ENCODE measurements around the gene KLF8.

KLF8 gene

DNA sequence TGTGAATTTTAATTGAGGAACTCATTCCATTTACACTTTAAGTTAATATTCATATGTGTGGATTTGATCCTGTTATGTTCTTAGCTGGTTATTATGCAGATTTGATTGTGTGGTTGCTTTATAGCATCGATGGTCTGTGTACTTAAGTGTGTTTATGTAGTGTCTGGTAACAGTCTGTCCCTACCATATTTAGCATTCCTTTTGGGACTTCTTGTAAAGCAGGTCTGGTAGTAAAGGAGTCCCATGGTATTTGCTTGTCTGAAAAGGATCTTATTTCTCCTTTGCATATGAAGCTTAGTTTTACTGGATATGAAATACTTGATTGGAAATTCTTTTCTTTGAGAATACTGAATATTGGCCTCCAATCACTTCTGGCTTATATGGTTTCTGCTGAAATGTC lies 76.6 kb downstream of the KLF8 start (continued):
- TF ChIP-seq, protein P1, sequence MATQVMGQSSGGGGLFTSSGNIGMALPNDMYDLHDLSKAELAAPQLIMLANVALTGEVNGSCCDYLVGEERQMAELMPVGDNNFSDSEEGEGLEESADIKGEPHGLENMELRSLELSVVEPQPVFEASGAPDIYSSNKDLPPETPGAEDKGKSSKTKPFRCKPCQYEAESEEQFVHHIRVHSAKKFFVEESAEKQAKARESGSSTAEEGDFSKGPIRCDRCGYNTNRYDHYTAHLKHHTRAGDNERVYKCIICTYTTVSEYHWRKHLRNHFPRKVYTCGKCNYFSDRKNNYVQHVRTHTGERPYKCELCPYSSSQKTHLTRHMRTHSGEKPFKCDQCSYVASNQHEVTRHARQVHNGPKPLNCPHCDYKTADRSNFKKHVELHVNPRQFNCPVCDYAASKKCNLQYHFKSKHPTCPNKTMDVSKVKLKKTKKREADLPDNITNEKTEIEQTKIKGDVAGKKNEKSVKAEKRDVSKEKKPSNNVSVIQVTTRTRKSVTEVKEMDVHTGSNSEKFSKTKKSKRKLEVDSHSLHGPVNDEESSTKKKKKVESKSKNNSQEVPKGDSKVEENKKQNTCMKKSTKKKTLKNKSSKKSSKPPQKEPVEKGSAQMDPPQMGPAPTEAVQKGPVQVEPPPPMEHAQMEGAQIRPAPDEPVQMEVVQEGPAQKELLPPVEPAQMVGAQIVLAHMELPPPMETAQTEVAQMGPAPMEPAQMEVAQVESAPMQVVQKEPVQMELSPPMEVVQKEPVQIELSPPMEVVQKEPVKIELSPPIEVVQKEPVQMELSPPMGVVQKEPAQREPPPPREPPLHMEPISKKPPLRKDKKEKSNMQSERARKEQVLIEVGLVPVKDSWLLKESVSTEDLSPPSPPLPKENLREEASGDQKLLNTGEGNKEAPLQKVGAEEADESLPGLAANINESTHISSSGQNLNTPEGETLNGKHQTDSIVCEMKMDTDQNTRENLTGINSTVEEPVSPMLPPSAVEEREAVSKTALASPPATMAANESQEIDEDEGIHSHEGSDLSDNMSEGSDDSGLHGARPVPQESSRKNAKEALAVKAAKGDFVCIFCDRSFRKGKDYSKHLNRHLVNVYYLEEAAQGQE (tag by site-specific recombination; IDR thresholded peaks at IDR 0.05): no peak
- TF ChIP-seq ZFP41 (tag by site-specific recombination; IDR thresholded peaks at IDR 0.05; ENCODE audit: borderline replicate concordance) (no peak), ZNF561 (tag by site-specific recombination; IDR thresholded peaks at IDR 0.05; ENCODE audit: borderline replicate concordance) (no peak)

DNA sequence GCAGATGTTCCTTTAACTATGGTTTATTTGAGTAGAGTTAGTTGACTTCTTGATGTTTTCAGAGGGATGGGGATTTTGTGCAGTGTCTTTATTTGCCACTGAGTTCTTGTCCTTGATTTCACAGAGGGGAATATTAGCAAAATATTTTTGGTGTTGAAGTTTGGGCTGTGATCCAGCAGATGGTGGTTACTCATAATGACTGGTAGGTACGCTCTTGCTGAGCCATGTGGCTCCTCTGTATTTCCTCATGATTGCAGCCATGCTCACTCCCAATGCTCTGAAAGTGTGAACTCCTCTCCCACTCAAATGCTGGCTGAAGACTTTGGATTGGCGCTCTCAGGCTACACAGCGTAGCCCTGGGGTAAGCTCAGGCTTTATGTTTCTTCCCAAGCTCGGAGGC lies 77.7 kb downstream of the KLF8 start:
- ChIA-PET POLR2A (no interaction called here), CTCF (interaction anchor here (0.6 kb wide), 1 partner anchor 11 kb away, joined by 4 read pairs; no protein-coding TSS in a partner anchor)
- no peaks in the 10 kb centered on the region for H3K36me3 ChIP-seq (ENCODE audit: control insufficient read depth in 2 of 2, insufficient read depth in 1 of 2, low read length in 2 of 2)
- no peak overlapping the region for H3K4me3 ChIP-seq (ENCODE audit: low read depth, low read length)
- no peak overlapping the region for H3K27ac ChIP-seq (ENCODE audit: extremely low read depth, low read depth, low read length)
- TF ChIP-seq KLF16 (tag by site-specific recombination; IDR thresholded peaks at IDR 0.05) (no peak), ZNF501 (tag by site-specific recombination; IDR thresholded peaks at IDR 0.05) (no peak), ZNF169 (tag by site-specific recombination; IDR thresholded peaks at IDR 0.05) (no peak), ZFP3 (tag by site-specific recombination; IDR thresholded peaks at IDR 0.05; ENCODE audit: low read depth) (no peak), ZNF548 (tag by site-specific recombination; IDR thresholded peaks at IDR 0.05) (no peak), ZBTB20 (tag by site-specific recombination; IDR thresholded peaks at IDR 0.05) (no peak), HOXC10 (CRISPR knock-in tag; IDR thresholded peaks at IDR 0.05) (no peak), ZNF366 (tag by site-specific recombination; conservative IDR thresholded peaks at IDR 0.05) (no peak), ZBTB21 (tag by site-specific recombination; IDR thresholded peaks at IDR 0.05) (no peak), GLI4 (tag by site-specific recombination; IDR thresholded peaks at IDR 0.05) (no peak), ZNF837 (tag by site-specific recombination; IDR thresholded peaks at IDR 0.05) (no peak), ZNF391 (tag by site-specific recombination; IDR thresholded peaks at IDR 0.05; ENCODE audit: borderline replicate concordance, low read depth) (no peak), ZFP41 (tag by site-specific recombination; IDR thresholded peaks at IDR 0.05; ENCODE audit: borderline replicate concordance) (no peak), KLF9 (tag by site-specific recombination; IDR thresholded peaks at IDR 0.05; ENCODE audit: low read depth) (no peak)
- TF ChIP-seq, protein P2, sequence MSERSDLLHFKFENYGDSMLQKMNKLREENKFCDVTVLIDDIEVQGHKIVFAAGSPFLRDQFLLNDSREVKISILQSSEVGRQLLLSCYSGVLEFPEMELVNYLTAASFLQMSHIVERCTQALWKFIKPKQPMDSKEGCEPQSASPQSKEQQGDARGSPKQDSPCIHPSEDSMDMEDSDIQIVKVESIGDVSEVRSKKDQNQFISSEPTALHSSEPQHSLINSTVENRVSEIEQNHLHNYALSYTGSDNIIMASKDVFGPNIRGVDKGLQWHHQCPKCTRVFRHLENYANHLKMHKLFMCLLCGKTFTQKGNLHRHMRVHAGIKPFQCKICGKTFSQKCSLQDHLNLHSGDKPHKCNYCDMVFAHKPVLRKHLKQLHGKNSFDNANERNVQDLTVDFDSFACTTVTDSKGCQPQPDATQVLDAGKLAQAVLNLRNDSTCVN (tag by site-specific recombination; optimal IDR thresholded peaks at IDR 0.05): no peak
- TF ChIP-seq, protein P3, sequence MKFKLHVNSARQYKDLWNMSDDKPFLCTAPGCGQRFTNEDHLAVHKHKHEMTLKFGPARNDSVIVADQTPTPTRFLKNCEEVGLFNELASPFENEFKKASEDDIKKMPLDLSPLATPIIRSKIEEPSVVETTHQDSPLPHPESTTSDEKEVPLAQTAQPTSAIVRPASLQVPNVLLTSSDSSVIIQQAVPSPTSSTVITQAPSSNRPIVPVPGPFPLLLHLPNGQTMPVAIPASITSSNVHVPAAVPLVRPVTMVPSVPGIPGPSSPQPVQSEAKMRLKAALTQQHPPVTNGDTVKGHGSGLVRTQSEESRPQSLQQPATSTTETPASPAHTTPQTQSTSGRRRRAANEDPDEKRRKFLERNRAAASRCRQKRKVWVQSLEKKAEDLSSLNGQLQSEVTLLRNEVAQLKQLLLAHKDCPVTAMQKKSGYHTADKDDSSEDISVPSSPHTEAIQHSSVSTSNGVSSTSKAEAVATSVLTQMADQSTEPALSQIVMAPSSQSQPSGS (tag by site-specific recombination; IDR thresholded peaks at IDR 0.05; ENCODE audit: low read depth): no peak
- no peaks in the 10 kb centered on the region for H3K4me1 ChIP-seq (ENCODE audit: control insufficient read depth, insufficient read depth, low read length)
- H3K9me3 ChIP-seq (ENCODE audit: control insufficient read depth, insufficient read depth, low read depth, low read length): no peaks in the 10 kb centered on the region

DNA sequence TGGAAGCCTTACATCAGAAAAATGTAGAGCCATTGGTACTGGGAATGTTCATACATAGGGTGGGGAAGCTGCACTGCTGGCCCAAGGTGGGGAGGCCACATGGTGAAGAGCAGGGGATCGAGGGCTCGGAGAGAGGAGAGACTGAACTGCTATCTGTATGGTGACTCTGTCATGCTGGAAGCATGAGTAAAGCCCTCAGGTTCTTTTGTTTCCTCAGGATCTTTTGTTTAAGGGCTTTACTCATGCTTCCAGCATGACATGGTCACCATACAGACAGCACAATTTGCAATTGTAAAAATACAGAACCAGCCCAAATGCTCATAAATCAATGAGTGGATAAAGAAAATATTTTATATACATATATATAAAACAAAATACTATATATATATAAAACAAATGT lies 78.4 kb downstream of the KLF8 start:
- no peaks in the 10 kb centered on the region for H3K4me1 ChIP-seq (ENCODE audit: control insufficient read depth, insufficient read depth, low read length)
- H3K27ac ChIP-seq (ENCODE audit: extremely low read depth, low read depth, low read length): no peak overlapping the region
- ChIA-PET CTCF (no interaction called here), POLR2A (no interaction called here)
- no peak overlapping the region for H3K4me3 ChIP-seq (ENCODE audit: low read depth, low read length)
- H3K36me3 ChIP-seq (ENCODE audit: control insufficient read depth in 2 of 2, insufficient read depth in 1 of 2, low read length in 2 of 2): no peaks in the 10 kb centered on the region
- no peaks in the 10 kb centered on the region for H3K9me3 ChIP-seq (ENCODE audit: control insufficient read depth, insufficient read depth, low read depth, low read length)
- TF ChIP-seq KLF10 (tag by site-specific recombination; IDR thresholded peaks at IDR 0.05) (no peak), ZNF426 (tag by site-specific recombination; IDR thresholded peaks at IDR 0.05) (no peak), ZNF660 (tag by site-specific recombination; IDR thresholded peaks at IDR 0.05) (no peak), ZNF473 (tag by site-specific recombination; IDR thresholded peaks at IDR 0.05) (no peak)
- TF ChIP-seq, protein P4, sequence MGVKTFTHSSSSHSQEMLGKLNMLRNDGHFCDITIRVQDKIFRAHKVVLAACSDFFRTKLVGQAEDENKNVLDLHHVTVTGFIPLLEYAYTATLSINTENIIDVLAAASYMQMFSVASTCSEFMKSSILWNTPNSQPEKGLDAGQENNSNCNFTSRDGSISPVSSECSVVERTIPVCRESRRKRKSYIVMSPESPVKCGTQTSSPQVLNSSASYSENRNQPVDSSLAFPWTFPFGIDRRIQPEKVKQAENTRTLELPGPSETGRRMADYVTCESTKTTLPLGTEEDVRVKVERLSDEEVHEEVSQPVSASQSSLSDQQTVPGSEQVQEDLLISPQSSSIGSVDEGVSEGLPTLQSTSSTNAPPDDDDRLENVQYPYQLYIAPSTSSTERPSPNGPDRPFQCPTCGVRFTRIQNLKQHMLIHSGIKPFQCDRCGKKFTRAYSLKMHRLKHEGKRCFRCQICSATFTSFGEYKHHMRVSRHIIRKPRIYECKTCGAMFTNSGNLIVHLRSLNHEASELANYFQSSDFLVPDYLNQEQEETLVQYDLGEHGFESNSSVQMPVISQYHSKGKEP (tag by site-specific recombination; IDR thresholded peaks at IDR 0.05): no peak
- TF ChIP-seq, protein P5, sequence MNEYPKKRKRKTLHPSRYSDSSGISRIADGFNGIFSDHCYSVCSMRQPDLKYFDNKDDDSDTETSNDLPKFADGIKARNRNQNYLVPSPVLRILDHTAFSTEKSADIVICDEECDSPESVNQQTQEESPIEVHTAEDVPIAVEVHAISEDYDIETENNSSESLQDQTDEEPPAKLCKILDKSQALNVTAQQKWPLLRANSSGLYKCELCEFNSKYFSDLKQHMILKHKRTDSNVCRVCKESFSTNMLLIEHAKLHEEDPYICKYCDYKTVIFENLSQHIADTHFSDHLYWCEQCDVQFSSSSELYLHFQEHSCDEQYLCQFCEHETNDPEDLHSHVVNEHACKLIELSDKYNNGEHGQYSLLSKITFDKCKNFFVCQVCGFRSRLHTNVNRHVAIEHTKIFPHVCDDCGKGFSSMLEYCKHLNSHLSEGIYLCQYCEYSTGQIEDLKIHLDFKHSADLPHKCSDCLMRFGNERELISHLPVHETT (tag by site-specific recombination; IDR thresholded peaks at IDR 0.05): no peak
